Anterior cingulate cortex (tissue), 58 donors: ENCODE measurements around the gene NIM1K.
"Not testable (repeated sequence)": the region's sequence is repeated elsewhere in the genome, so short reads cannot be mapped to it uniquely, and the experiment has no call there.

Experiments used
- DNase-seq, 58 donors: peaks; one replicate each; lab custom pipeline; 2025; lab: John Stamatoyannopoulos, UW

The NIM1K gene

GRCh38 chr5:43183101-43183500 is 8.9 kb upstream of the NIM1K start:
- not testable (repeated sequence) for DNase-seq

GRCh38 chr5:43190755-43191603 is 1.0 kb upstream of the NIM1K start:
- DNase-seq, result no peak

- DNase-seq, result peak in 54 of 58 donors; percentile 22 to 76 (median 50)
These were observed 644 bp downstream of the NIM1K start for GRCh38 chr5:43192558-43193180.

- DNase-seq, result peak in 39 of 58 donors; percentile 3 to 82 (median 25)
These were observed 1.3 kb downstream of the NIM1K start for GRCh38 chr5:43193181-43193893.

GRCh38 chr5:43193894-43194265 is 1.9 kb downstream of the NIM1K start:
- peak in 40 of 58 donors; percentile 1 to 79 (median 21) for DNase-seq

GRCh38 chr5:43195670-43196265 is 3.7 kb downstream of the NIM1K start:
- DNase-seq, result peak in 8 of 58 donors; percentile 1 to 19 (median 5)

GRCh38 chr5:43197535-43197934 is 5.5 kb downstream of the NIM1K start:
- DNase-seq, result no peak

GRCh38 chr5:43201442-43201841 is 9.4 kb downstream of the NIM1K start:
- not testable (repeated sequence) for DNase-seq

GRCh38 chr5:43202380-43202779 is 10.4 kb downstream of the NIM1K start:
- no peak for DNase-seq

GRCh38 chr5:43203373-43203772 is 11.3 kb downstream of the NIM1K start:
- DNase-seq, result no peak

GRCh38 chr5:43204958-43205357 is 12.9 kb downstream of the NIM1K start:
- DNase-seq, result no peak

GRCh38 chr5:43207601-43208000 is 15.6 kb downstream of the NIM1K start:
- no peak for DNase-seq

GRCh38 chr5:43208658-43209057 is 16.6 kb downstream of the NIM1K start:
- no peak for DNase-seq

- DNase-seq, result no peak
These were observed 17.0 kb downstream of the NIM1K start for GRCh38 chr5:43209060-43209459.

- no peak for DNase-seq
These were observed 17.8 kb downstream of the NIM1K start for GRCh38 chr5:43209833-43210232.

GRCh38 chr5:43210570-43210969 is 18.5 kb downstream of the NIM1K start:
- DNase-seq, result no peak

GRCh38 chr5:43213951-43214350 is 21.9 kb downstream of the NIM1K start:
- no peak for DNase-seq

GRCh38 chr5:43215073-43215631 is 23.1 kb downstream of the NIM1K start:
- DNase-seq, result no peak

GRCh38 chr5:43216941-43217340 is 24.9 kb downstream of the NIM1K start:
- DNase-seq, result no peak

GRCh38 chr5:43219120-43219519 is 27.1 kb downstream of the NIM1K start:
- DNase-seq, result no peak

GRCh38 chr5:43221502-43221901 is 29.5 kb downstream of the NIM1K start:
- no peak for DNase-seq
